Endothelial cell of umbilical vein (primary cell): ENCODE measurements around the gene RHEBL1.

Experiments
- JUN ChIP-seq: IDR thresholded peaks from 2 replicates; pipeline ENCODE4 v1.6.1; 2011; ENCODE audit warnings: borderline replicate concordance, low read depth; ENCODE audit not compliant: insufficient read length, insufficient read depth
- POLR2A ChIP-seq: IDR thresholded peaks from 2 replicates; pipeline ENCODE4 v1.6.1; 2012; ENCODE audit warnings: low read depth, mild to moderate bottlenecking, control low read depth, low read length
- TF ChIP-seq, protein P1 (sequence below), 2 donors: IDR thresholded peaks; 1 replicate in 1 of 2; 2 replicates in 1 of 2; pipeline ENCODE4 v1.5.1; 2011; ENCODE audit warnings: low read length in 2 of 2, mild to moderate bottlenecking in 2 of 2, moderate library complexity in 2 of 2, control low read depth in 1 of 2, inconsistent platforms in 1 of 2, low read depth in 1 of 2; ENCODE audit not compliant: insufficient read depth in 1 of 2; ENCODE audit errors: extremely low read depth in 1 of 2

GRCh38 chr12:49033611-49034285, 36.0 kb downstream of the RHEBL1 start:
- TF ChIP-seq, protein P1, sequence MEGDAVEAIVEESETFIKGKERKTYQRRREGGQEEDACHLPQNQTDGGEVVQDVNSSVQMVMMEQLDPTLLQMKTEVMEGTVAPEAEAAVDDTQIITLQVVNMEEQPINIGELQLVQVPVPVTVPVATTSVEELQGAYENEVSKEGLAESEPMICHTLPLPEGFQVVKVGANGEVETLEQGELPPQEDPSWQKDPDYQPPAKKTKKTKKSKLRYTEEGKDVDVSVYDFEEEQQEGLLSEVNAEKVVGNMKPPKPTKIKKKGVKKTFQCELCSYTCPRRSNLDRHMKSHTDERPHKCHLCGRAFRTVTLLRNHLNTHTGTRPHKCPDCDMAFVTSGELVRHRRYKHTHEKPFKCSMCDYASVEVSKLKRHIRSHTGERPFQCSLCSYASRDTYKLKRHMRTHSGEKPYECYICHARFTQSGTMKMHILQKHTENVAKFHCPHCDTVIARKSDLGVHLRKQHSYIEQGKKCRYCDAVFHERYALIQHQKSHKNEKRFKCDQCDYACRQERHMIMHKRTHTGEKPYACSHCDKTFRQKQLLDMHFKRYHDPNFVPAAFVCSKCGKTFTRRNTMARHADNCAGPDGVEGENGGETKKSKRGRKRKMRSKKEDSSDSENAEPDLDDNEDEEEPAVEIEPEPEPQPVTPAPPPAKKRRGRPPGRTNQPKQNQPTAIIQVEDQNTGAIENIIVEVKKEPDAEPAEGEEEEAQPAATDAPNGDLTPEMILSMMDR (IDR thresholded peaks at IDR 0.05; ENCODE audit: extremely low read depth in 1 of 2, insufficient read depth in 1 of 2, low read depth in 1 of 2, low read length in 2 of 2) = no peak
- TF ChIP-seq POLR2A (no peak), JUN (no peak)
